Neuronal stem cell (in vitro differentiated cells): ENCODE results near the gene OS9.
A peak's percentile ranks its signal among the peaks of the same experiment; 100 is the strongest.

Experiments
- DNase-seq: peaks from one replicate; pipeline ENCODE4 v3.0.0-alpha.2; 2013; ENCODE audit warnings: low spot score
- H2AFZ ChIP-seq: one replicate; pipeline ENCODE4 v1.6.1; 2013; ENCODE audit warnings: mild to moderate bottlenecking, low read length, inconsistent platforms
- H2AK5ac ChIP-seq: 2 replicates; pipeline ENCODE4 v1.6.1; 2013; ENCODE audit warnings: low read depth, mild to moderate bottlenecking, inconsistent platforms, low read length, moderate library complexity, mixed read lengths
- H2BK120ac ChIP-seq: 2 replicates; pipeline ENCODE4 v1.6.1; 2013; ENCODE audit warnings: low read depth, mild to moderate bottlenecking, inconsistent platforms, low read length, moderate library complexity, mixed read lengths
- H2BK12ac ChIP-seq: one replicate; pipeline ENCODE4 v1.6.1; 2013; ENCODE audit warnings: low read length, inconsistent platforms
- H2BK15ac ChIP-seq: 2 replicates; pipeline ENCODE4 v1.6.1; 2013; ENCODE audit warnings: mild to moderate bottlenecking, low read length, inconsistent platforms, mixed read lengths
- H2BK5ac ChIP-seq: one replicate; pipeline ENCODE4 v1.6.1; 2013; ENCODE audit warnings: inconsistent platforms, mild to moderate bottlenecking, low read length, moderate library complexity
- H3K14ac ChIP-seq: one replicate; pipeline ENCODE4 v1.6.1; 2013; ENCODE audit warnings: low read length, inconsistent platforms
- H3K18ac ChIP-seq: 2 replicates; pipeline ENCODE4 v1.6.1; 2013; ENCODE audit warnings: low read length, inconsistent platforms
- H3K23ac ChIP-seq: 2 replicates; pipeline ENCODE4 v1.6.1; 2013; ENCODE audit warnings: low read depth, mild to moderate bottlenecking, mixed read lengths, low read length, inconsistent platforms; ENCODE audit not compliant: poor library complexity
- H3K27ac ChIP-seq: replicated peaks from 3 replicates; pipeline ENCODE4 v1.5.1; 2013; ENCODE audit warnings: low read length, inconsistent platforms
- H3K27me3 ChIP-seq, 3 experiments: 2 replicates each; pipeline ENCODE4 v1.6.1; 2013; ENCODE audit warnings: low read length in 3 of 3, mild to moderate bottlenecking in 2 of 3, inconsistent platforms in 1 of 3, low read depth in 1 of 3, mixed read lengths in 1 of 3, moderate library complexity in 1 of 3; ENCODE audit not compliant: control insufficient read depth in 3 of 3, insufficient read depth in 3 of 3
- H3K36me3 ChIP-seq, 2 donors: replicated peaks in 1 of 2; 2 replicates each; pipeline ENCODE4 v1.6.1; 2013; ENCODE audit warnings: low read length in 2 of 2; ENCODE audit not compliant: control insufficient read depth in 2 of 2, insufficient read depth in 2 of 2
- H3K4ac ChIP-seq: 2 replicates; pipeline ENCODE4 v1.6.1; 2013; ENCODE audit warnings: inconsistent platforms, mild to moderate bottlenecking, low read length, moderate library complexity
- H3K4me1 ChIP-seq, 2 donors: 1 replicate in 1 of 2; 2 replicates in 1 of 2; pipeline ENCODE4 v1.6.1; 2013; ENCODE audit warnings: low read length in 2 of 2, low read depth in 1 of 2; ENCODE audit not compliant: control insufficient read depth in 2 of 2, insufficient read depth in 1 of 2
- H3K4me2 ChIP-seq: one replicate; pipeline ENCODE4 v1.6.1; 2013; ENCODE audit warnings: mild to moderate bottlenecking, low read length, inconsistent platforms; ENCODE audit not compliant: insufficient read depth, poor library complexity, severe bottlenecking
- H3K4me3 ChIP-seq, 2 donors: 2 replicates each; pipeline ENCODE4 v1.5.1; 2013; ENCODE audit warnings: low read length in 2 of 2, mild to moderate bottlenecking in 2 of 2, inconsistent platforms in 1 of 2, moderate library complexity in 1 of 2
- H3K79me1 ChIP-seq: one replicate; pipeline ENCODE4 v1.6.1; 2013; ENCODE audit warnings: low read depth, mild to moderate bottlenecking, inconsistent platforms, low read length, moderate library complexity
- H3K9ac ChIP-seq: one replicate; pipeline ENCODE4 v1.6.1; 2013; ENCODE audit warnings: mild to moderate bottlenecking, low read depth, low read length, inconsistent platforms; ENCODE audit not compliant: poor library complexity
- H3K9me3 ChIP-seq, 2 donors: replicated peaks in 1 of 2; 2 replicates each; pipeline versions ENCODE3 to v1.6.1; 2013; ENCODE audit warnings: low read length in 2 of 2, mild to moderate bottlenecking in 2 of 2, inconsistent platforms in 1 of 2, low read depth in 1 of 2, mixed read lengths in 1 of 2, moderate library complexity in 1 of 2; ENCODE audit not compliant: control insufficient read depth in 2 of 2, insufficient read depth in 1 of 2
- H4K8ac ChIP-seq: one replicate; pipeline ENCODE4 v1.6.1; 2013; ENCODE audit warnings: low read depth, mild to moderate bottlenecking, inconsistent platforms, low read length, moderate library complexity
- H4K91ac ChIP-seq: one replicate; pipeline ENCODE4 v1.6.1; 2013; ENCODE audit warnings: low read length, low read depth, mild to moderate bottlenecking, inconsistent platforms; ENCODE audit not compliant: poor library complexity
- WGBS, 2 donors: extraction: QIAGEN DNeasy Blood & Tissue Kit; methylation state at CpG; one replicate each; pipeline ENCODE4 v1.1.7; 2013; ENCODE audit warnings: missing lambda C conversion rate in 2 of 2, mixed read lengths in 1 of 2; ENCODE audit not compliant: insufficient read length in 2 of 2, insufficient replicate concordance in 1 of 2; ENCODE audit errors: extremely low coverage in 2 of 2; 5-methylcytosine and 5-hydroxymethylcytosine counted together

Gene OS9

GRCh38 chr12:57751788-57752667, 58.1 kb downstream of the OS9 start, which contains the start of gene CDK4:
CDK4 (minus strand) TSS chr12:57752310; CDS start chr12:57751717, 593 bp downstream.
- H3K23ac ChIP-seq: peak within 1 kb of the TSS; percentile 66
- peak within 1 kb of the TSS; percentile 40 for H2BK5ac ChIP-seq
- H2AFZ ChIP-seq: peak within 1 kb of the TSS; percentile 84
- peak; percentile 99 for DNase-seq
- H3K27me3 ChIP-seq: peaks cover 0 to 13% (median 3%) of the 10 kb centered on the region in 3 experiments
- WGBS, 2 donors: no CpG with 5 or more reads among the region's 58 CpGs
- H2AK5ac ChIP-seq: peak within 1 kb of the TSS; percentile 91
- no peak within 1 kb of the TSS for H4K91ac ChIP-seq
- H3K4me2 ChIP-seq: peak within 1 kb of the TSS; percentile 96
- no peak within 1 kb of the TSS for H4K8ac ChIP-seq
- peaks cover 13% of the 10 kb centered on the region for H3K79me1 ChIP-seq
- H3K36me3 ChIP-seq: peaks cover 21 to 46% of the 10 kb centered on the region in 2 donors
- H3K18ac ChIP-seq: peak within 1 kb of the TSS; percentile 93
- peak within 1 kb of the TSS; percentile 53 for H3K4ac ChIP-seq
- peaks cover 29 to 39% of the 10 kb centered on the region in 2 donors for H3K4me1 ChIP-seq
- no peaks in the 10 kb centered on the region for H3K9me3 ChIP-seq
- H2BK15ac ChIP-seq: no peak within 1 kb of the TSS
- H3K14ac ChIP-seq: no peak within 1 kb of the TSS
- peak within 1 kb of the TSS; percentile 87 for H3K9ac ChIP-seq
- H3K27ac ChIP-seq: no peak within 1 kb of the TSS
- peak within 1 kb of the TSS; percentile 28 for H2BK12ac ChIP-seq
- no peak within 1 kb of the TSS for H2BK120ac ChIP-seq
- peak within 1 kb of the TSS; percentile 90 to 93 for H3K4me3 ChIP-seq

DNA sequence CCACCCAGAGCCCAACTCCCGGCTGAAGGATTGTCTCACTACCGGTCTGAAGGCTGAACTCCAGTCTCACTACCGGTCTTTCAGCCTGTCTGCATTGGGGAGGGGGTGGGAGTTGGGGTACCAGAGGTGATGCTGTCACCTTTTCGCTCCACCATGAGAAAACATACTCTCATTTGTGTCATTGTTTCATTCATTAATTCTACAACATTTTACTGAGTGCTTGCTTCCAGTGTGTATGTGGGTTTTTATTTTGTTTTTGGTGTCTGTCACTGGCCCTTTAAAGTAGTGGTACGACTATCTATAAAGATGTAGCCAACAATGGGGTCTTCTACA, 58.7 kb downstream of the OS9 start:
- no peak overlapping the region for H2AK5ac ChIP-seq
- H3K4me3 ChIP-seq: peak overlapping the region in 1 of 2 donors; percentile 15
- H3K4ac ChIP-seq: no peak overlapping the region
- no CpG with 5 or more reads among the region's 5 CpGs for WGBS, 2 donors
- peak overlapping the region; percentile 42 for H3K4me2 ChIP-seq
- peaks cover 13% of the 10 kb centered on the region for H3K79me1 ChIP-seq
- H2BK5ac ChIP-seq: no peak overlapping the region
- H3K14ac ChIP-seq: no peak overlapping the region
- H4K8ac ChIP-seq: no peak overlapping the region
- no peak overlapping the region for H3K18ac ChIP-seq
- DNase-seq: no peak
- no peak overlapping the region for H4K91ac ChIP-seq
- no peak overlapping the region for H2BK12ac ChIP-seq
- no peak overlapping the region for H3K23ac ChIP-seq
- no peak overlapping the region for H2BK120ac ChIP-seq
- H2BK15ac ChIP-seq: no peak overlapping the region
- H3K9ac ChIP-seq: no peak overlapping the region
- H2AFZ ChIP-seq: peak overlapping the region; percentile 2
- H3K4me1 ChIP-seq: peaks cover 29 to 39% of the 10 kb centered on the region in 2 donors
- H3K27ac ChIP-seq: no peak overlapping the region
- H3K27me3 ChIP-seq: peaks cover 0 to 13% (median 3%) of the 10 kb centered on the region in 3 experiments
- H3K9me3 ChIP-seq: no peaks in the 10 kb centered on the region
- H3K36me3 ChIP-seq: peaks cover 19 to 45% of the 10 kb centered on the region in 2 donors

DNA sequence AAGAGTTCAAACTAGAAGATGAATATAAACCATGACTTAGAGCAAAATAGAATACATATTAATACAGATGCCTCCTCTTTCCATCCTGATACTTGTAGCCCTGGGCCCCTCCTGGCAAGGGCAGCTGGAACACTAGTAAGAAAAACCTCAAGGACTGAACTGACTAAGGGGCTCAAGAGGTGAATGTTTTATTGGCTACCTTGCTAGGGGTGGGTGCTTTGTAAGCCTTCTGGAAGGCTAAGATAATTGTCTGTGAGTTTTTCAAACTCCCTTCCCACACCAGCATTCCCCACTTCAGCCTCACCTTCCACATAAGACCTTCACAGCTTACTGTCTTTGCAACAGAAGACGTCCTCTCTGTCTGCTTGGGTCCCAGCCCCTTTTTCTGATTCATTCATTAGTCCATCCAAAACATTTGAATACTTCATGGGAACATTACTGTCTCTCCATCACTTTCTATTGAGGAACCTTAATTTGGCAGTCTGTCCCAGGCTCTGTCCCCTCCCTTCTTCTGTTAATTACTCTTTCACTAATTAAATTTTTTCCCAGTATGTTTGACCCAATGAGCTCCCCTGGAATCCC, 59.9 kb downstream of the OS9 start:
- Histone ChIP-seq H2BK15ac (no peak overlapping the region), H3K9me3 (no peaks in the 10 kb centered on the region), H3K79me1 (peaks cover 13% of the 10 kb centered on the region), H2BK12ac (no peak overlapping the region), H2BK5ac (no peak overlapping the region), H3K4me3 (no peak overlapping the region), H3K23ac (no peak overlapping the region), H3K14ac (no peak overlapping the region), H2AK5ac (no peak overlapping the region), H4K91ac (no peak overlapping the region), H3K9ac (no peak overlapping the region), H3K4me2 (no peak overlapping the region), H3K4me1 (peaks cover 29 to 39% of the 10 kb centered on the region in 2 donors), H3K27me3 (peaks cover 0 to 13% (median 3%) of the 10 kb centered on the region in 3 experiments), H3K4ac (no peak overlapping the region), H3K18ac (no peak overlapping the region), H3K36me3 (peaks cover 19 to 46% of the 10 kb centered on the region in 2 donors), H4K8ac (no peak overlapping the region), H2BK120ac (no peak overlapping the region), H3K27ac (no peak overlapping the region), H2AFZ (peak overlapping the region; percentile 61)
- DNase-seq: no peak
- no CpG with 5 or more reads among the region's 1 CpG for WGBS, 2 donors
